ENCODE results near the gene MGAT5B.
"Not testable (repeated sequence)": the region's sequence is repeated elsewhere in the genome, so short reads cannot be mapped to it uniquely, and the experiment has no call there.

The MGAT5B gene

GRCh38 chr17:76848670-76849069, 19.5 kb upstream of the MGAT5B start:
- DNase-seq (ENCODE audit: extremely low read depth, low read depth) = no peak
- no peak for TF ChIP-seq CTCF (IDR thresholded peaks at IDR 0.05; ENCODE audit: low read depth, low read length)

GRCh38 chr17:76849160-76849559, 19.0 kb upstream of the MGAT5B start:
- not testable (repeated sequence) for DNase-seq (ENCODE audit: extremely low read depth, low read depth)

GRCh38 chr17:76852843-76853242, 15.4 kb upstream of the MGAT5B start:
- DNase-seq (ENCODE audit: extremely low read depth, low read depth) = no peak
- no peak for TF ChIP-seq CTCF (IDR thresholded peaks at IDR 0.05; ENCODE audit: low read depth, low read length)

GRCh38 chr17:76855105-76855504, 13.1 kb upstream of the MGAT5B start:
- no peak for DNase-seq (ENCODE audit: extremely low read depth, low read depth)
- TF ChIP-seq CTCF (IDR thresholded peaks at IDR 0.05; ENCODE audit: low read depth, low read length) = no peak

GRCh38 chr17:76862079-76862478, 6.1 kb upstream of the MGAT5B start:
- DNase-seq (ENCODE audit: extremely low read depth, low read depth) = no peak
- no peak for TF ChIP-seq CTCF (IDR thresholded peaks at IDR 0.05; ENCODE audit: low read depth, low read length)

GRCh38 chr17:76862494-76862893, 5.7 kb upstream of the MGAT5B start:
- no peak for DNase-seq (ENCODE audit: extremely low read depth, low read depth)
- no peak for TF ChIP-seq CTCF (IDR thresholded peaks at IDR 0.05; ENCODE audit: low read depth, low read length)

GRCh38 chr17:76864024-76864423, 4.2 kb upstream of the MGAT5B start:
- DNase-seq (ENCODE audit: extremely low read depth, low read depth) = no peak
- TF ChIP-seq CTCF (IDR thresholded peaks at IDR 0.05; ENCODE audit: low read depth, low read length) = no peak

GRCh38 chr17:76865174-76865573, 3.0 kb upstream of the MGAT5B start:
- TF ChIP-seq CTCF (IDR thresholded peaks at IDR 0.05; ENCODE audit: low read depth, low read length) = no peak
- DNase-seq (ENCODE audit: extremely low read depth, low read depth) = no peak

Measured in AG09319 (cell line).